Astrocyte of the spinal cord (primary cell): ENCODE measurements around the gene IL1RAPL2.

Experiments
- DNase-seq: peaks from one replicate; pipeline ENCODE4 v3.0.0; 2011; ENCODE audit warnings: low read depth, low spot score
- H3K4me3 ChIP-seq: 2 replicates; pipeline ENCODE4 v1.5.1; 2011; ENCODE audit warnings: low read depth, mild to moderate bottlenecking, low read length, moderate library complexity
- in situ Hi-C: cut with HindIII; loops from 2 replicates; pipeline ENCODE4 v1.10.0; 2017; ENCODE audit warnings: low sequenced_read_pairs
- TF ChIP-seq, protein P1 (sequence below): IDR thresholded peaks from 2 replicates; pipeline ENCODE4 v1.5.1; 2012; ENCODE audit warnings: low read depth, mild to moderate bottlenecking, low read length, inconsistent platforms

Gene IL1RAPL2

DNA sequence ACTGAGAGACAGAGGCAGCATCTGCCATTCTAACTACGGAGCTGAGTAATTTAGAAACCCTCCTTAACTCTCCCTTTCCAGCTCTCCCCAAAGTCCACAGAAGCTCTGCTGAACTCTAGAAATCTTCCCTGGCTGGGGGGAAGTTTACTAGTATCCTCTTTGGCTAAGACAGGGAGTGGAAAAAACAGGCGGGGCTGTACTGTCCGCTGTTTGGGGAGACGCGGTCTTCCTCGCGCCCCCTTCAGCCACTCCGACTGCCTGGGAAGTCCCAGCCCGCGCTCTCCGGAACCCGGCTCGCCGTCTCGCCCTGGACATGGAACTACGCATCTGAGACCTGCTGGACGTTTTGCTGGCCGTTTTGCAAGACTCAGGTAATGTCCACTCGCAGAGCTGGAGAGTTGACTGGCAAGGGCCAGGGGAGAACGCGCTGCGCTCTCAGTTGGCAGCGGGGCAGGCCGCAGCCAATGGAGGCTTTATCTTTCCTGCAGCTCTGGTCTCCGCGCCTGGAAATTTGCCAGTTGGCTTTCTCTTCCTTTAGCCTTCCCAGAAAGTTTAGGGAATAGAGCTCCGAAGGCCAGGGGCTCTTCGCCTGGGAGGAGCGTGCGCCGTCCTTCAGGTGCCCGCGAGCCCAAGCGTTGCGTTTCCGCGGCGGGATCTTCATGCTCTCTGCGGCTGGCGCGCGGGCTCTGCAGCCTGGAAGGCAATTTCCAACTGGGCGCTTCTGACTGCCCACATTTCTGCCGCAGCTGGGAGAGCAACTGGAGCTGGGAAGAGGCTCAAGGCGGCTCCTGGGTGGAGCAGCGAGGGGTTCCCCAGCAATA lies 892 bp downstream of the IL1RAPL2 start:
- TF ChIP-seq, protein P1, sequence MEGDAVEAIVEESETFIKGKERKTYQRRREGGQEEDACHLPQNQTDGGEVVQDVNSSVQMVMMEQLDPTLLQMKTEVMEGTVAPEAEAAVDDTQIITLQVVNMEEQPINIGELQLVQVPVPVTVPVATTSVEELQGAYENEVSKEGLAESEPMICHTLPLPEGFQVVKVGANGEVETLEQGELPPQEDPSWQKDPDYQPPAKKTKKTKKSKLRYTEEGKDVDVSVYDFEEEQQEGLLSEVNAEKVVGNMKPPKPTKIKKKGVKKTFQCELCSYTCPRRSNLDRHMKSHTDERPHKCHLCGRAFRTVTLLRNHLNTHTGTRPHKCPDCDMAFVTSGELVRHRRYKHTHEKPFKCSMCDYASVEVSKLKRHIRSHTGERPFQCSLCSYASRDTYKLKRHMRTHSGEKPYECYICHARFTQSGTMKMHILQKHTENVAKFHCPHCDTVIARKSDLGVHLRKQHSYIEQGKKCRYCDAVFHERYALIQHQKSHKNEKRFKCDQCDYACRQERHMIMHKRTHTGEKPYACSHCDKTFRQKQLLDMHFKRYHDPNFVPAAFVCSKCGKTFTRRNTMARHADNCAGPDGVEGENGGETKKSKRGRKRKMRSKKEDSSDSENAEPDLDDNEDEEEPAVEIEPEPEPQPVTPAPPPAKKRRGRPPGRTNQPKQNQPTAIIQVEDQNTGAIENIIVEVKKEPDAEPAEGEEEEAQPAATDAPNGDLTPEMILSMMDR = no peak
- H3K4me3 ChIP-seq = no peak overlapping the region
- no peak for DNase-seq
- in situ Hi-C loops = no loop called here

DNA sequence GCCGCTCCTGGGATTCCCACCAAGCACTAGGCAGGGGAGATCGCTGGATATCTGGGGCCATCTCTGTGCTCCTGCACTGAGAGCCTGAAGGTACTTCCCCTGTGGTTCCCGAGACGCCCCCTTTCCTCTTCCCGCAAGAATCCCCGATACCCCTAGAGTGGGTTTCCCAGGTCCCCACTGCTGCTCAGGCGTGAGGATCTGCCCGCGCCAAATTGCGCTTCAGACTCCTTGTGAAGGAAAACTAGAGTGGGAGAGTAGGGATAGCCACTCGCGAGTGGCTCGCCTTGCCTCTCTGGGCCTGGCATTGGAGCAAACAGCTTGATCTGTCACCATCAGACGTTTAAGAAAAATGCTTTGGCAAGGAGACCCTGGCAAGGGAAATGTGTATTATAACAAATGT lies 1.5 kb downstream of the IL1RAPL2 start:
- no peak for DNase-seq
- no peak overlapping the region for H3K4me3 ChIP-seq
- in situ Hi-C loops = no loop called here
- TF ChIP-seq, protein P1 = no peak

DNA sequence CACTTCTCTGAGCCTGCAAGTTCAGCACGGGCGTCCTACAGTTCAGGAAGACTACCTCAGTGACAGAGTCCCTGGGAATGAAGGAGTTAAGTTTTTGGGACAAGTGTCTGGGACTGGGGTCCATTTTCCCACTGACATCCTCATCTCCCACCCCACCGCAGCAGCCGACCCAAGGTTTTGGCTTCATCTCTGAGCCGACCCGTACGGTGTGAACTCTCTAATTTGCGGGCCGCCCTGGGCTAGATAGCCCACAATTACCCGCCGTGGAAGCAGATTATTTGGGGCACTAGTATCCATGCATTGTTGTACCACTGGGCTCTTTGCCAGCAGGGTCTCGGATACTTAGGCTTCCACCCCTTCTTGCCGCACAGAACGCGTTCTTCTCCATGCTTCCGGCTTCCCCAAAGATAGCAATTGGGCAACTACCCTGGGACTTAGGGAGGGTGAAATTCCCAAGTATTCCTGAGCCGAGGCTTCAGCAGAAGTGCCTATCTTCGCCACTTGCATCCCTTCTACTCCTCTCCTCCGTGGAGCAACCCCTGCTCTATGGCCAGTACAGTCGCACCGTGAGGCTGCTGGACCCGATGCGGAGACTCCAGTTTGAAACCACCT lies 2.4 kb downstream of the IL1RAPL2 start:
- no peak for DNase-seq
- no peak overlapping the region for H3K4me3 ChIP-seq
- TF ChIP-seq, protein P1 = no peak
- in situ Hi-C loops = no loop called here

DNA sequence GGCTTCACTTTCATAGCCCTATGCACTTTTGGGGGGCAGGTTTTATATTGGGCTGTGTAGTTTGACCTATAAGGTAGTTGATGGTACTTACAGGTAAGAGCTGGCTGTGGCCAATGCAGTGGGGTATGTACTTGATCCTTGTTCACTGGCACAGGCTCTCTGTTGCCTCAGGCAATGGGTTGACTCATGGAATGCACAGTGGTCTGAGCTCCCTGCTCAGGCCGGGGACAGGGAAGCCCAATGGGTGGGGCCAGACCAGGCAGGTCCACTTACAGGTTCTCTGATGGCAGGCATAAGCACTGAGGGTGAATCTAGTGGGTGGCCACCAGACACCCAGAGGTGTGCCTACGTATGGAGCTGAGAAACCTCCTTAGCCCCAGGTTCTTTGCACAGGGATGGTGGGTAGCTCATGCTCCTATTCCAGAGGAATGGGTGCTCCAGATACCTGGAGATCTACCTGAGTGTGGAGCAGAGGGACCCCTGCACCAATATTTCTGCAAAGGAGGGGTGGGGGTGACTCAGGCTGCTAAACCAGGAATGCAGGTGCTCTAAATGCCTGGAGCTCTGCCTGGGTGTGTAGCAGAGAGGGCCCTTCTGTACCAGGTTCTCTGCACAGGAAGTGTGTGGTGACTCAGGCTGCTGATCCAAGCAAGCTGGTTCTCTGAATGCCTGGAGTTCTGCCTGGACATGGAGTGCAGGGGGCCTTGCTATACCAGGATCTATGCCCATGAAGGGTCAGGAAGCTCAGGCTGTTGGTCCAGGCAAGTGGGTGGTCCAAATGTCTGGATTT lies 52.3 kb downstream of the IL1RAPL2 start:
- TF ChIP-seq, protein P1 = no peak
- DNase-seq = no peak
- in situ Hi-C loops = no loop called here
- H3K4me3 ChIP-seq = no peak overlapping the region

DNA sequence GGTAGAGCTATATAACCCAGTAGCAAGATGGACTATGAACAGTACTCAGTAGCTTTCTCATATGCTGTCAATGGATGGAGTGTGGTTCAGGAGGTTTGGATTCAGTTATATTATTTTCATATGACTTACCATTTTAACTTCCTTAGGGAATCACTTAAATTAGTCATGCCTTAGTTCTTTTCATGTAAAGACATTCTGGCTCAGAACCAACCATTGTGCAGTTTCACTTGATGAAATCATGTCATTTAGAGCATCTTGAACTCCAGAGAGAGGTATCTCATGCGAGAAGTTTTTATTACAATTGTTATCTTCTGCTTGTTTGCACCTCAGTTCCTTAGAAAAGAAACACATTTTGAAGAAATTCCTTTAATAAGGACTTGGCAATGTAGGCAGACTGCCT lies 55.8 kb downstream of the IL1RAPL2 start:
- in situ Hi-C loops = no loop called here
- no peak for DNase-seq
- TF ChIP-seq, protein P1 = no peak
- H3K4me3 ChIP-seq = no peak overlapping the region

DNA sequence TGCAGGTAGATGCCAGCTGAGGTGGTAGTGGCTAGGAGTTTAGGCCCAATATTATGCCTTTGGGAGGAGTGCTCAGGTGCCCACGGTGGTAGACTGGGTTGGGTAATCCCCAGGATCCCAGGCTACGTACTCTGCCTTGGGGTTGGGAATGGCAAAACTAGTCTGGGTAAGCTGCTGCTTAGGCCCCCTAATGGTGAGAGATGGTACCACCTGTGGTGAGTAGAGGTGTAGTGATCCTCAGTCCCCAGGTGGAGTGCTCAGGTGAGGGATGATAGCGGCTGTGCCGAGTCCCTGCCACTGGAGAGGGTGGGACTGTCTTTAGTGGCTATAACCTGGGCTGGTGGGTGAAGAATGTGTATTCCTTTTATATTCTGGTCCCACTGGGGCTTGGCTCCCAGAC lies 75.2 kb downstream of the IL1RAPL2 start:
- DNase-seq = no peak
- in situ Hi-C loops = no loop called here
- H3K4me3 ChIP-seq = no peak overlapping the region
- TF ChIP-seq, protein P1 = no peak
